Epithelial cell of prostate (primary cell): ENCODE measurements around the gene AARS2.
"Not testable (repeated sequence)": the region's sequence is repeated elsewhere in the genome, so short reads cannot be mapped to it uniquely, and the experiment has no call there.

Source experiments
- DNase-seq: peaks from one replicate; pipeline ENCODE4 v3.0.0-alpha.2; 2011; ENCODE audit warnings: low read depth, low spot score
- H3K27ac ChIP-seq: fragments of 450-650 bp; 2 replicates; pipeline ENCODE4 v1.5.1; 2017; ENCODE audit warnings: mild to moderate bottlenecking

The AARS2 gene

GRCh38 chr6:44312901-44313788 lies at the start of gene AARS2:
Gene AARS2 (minus strand): TSS chr6:44313347. CDS start chr6:44313323, 24 bp downstream.
- peak; percentile 31 for DNase-seq
- H3K27ac ChIP-seq = peak within 1 kb of the TSS; percentile 18

GRCh38 chr6:44361947-44362346 lies 48.8 kb upstream of the AARS2 start:
- no peak for DNase-seq
- no peak overlapping the region for H3K27ac ChIP-seq

- DNase-seq = no peak
- H3K27ac ChIP-seq = no peak overlapping the region
Observed at GRCh38 chr6:44359973-44360372, 46.8 kb upstream of the AARS2 start.

- H3K27ac ChIP-seq = no peak overlapping the region
- no peak for DNase-seq
Observed at GRCh38 chr6:44356487-44356886, 43.3 kb upstream of the AARS2 start.

GRCh38 chr6:44355640-44356039 lies 42.5 kb upstream of the AARS2 start:
- no peak overlapping the region for H3K27ac ChIP-seq
- no peak for DNase-seq

GRCh38 chr6:44353336-44353735 lies 40.2 kb upstream of the AARS2 start:
- DNase-seq = no peak
- H3K27ac ChIP-seq = no peak overlapping the region

GRCh38 chr6:44352259-44352658 lies 39.1 kb upstream of the AARS2 start:
- H3K27ac ChIP-seq = no peak overlapping the region

GRCh38 chr6:44350650-44350994 lies 37.5 kb upstream of the AARS2 start:
- not testable (repeated sequence) for H3K27ac ChIP-seq, DNase-seq

More at GRCh38 chr6:44352259-44352658, 39.1 kb upstream of the AARS2 start:
- no peak for DNase-seq

- no peak for DNase-seq
- no peak overlapping the region for H3K27ac ChIP-seq
Observed at GRCh38 chr6:44349904-44350649, 36.9 kb upstream of the AARS2 start.

- DNase-seq, H3K27ac ChIP-seq: not testable (repeated sequence)
Observed at GRCh38 chr6:44346818-44347217, 33.7 kb upstream of the AARS2 start.

- no peak for DNase-seq
Observed at GRCh38 chr6:44342489-44342888, 29.3 kb upstream of the AARS2 start, which contains the start of gene SPATS1. Gene SPATS1 (plus strand): TSS chr6:44342650. CDS start chr6:44343096, 446 bp downstream.

GRCh38 chr6:44342052-44342451 lies 28.9 kb upstream of the AARS2 start:
- H3K27ac ChIP-seq = no peak overlapping the region
- DNase-seq = no peak

More at GRCh38 chr6:44342489-44342888, 29.3 kb upstream of the AARS2 start, which contains the start of gene SPATS1:
- no peak within 1 kb of the TSS for H3K27ac ChIP-seq

GRCh38 chr6:44341095-44341890 lies 28.1 kb upstream of the AARS2 start:
- H3K27ac ChIP-seq = no peak overlapping the region
- DNase-seq = no peak

- no peak overlapping the region for H3K27ac ChIP-seq
- peak; percentile 87 for DNase-seq
Observed at GRCh38 chr6:44339763-44340625, 26.8 kb upstream of the AARS2 start.

- H3K27ac ChIP-seq = no peak overlapping the region
- no peak for DNase-seq
Observed at GRCh38 chr6:44339301-44339700, 26.2 kb upstream of the AARS2 start.

GRCh38 chr6:44338228-44339122 lies 25.3 kb upstream of the AARS2 start:
- no peak for DNase-seq

GRCh38 chr6:44335631-44336030 lies 22.5 kb upstream of the AARS2 start:
- DNase-seq = no peak
- no peak overlapping the region for H3K27ac ChIP-seq

More at GRCh38 chr6:44338228-44339122, 25.3 kb upstream of the AARS2 start:
- H3K27ac ChIP-seq = no peak overlapping the region

GRCh38 chr6:44333942-44334341 lies 20.8 kb upstream of the AARS2 start:
- no peak overlapping the region for H3K27ac ChIP-seq
- DNase-seq = no peak
